Astrocyte (in vitro differentiated cells and primary cell): Measurements from ENCODE around the gene GRK6. TPM values are rescaled to one million over a fixed set of nuclear protein-coding genes. Genes with fewer than 3 reads are reported as not detected.

Source experiments
- DNase-seq: peaks from one replicate; pipeline ENCODE4 v3.0.0-alpha.2; 2010; ENCODE audit warnings: low read depth
- FAIRE-seq: peaks from 2 replicates; lab custom pipeline; 2011; peaks lifted over from hg19 to GRCh38; lab: Jason Lieb, UNC
- H2AFZ ChIP-seq: 2 replicates; pipeline ENCODE4 v1.6.0; 2012; ENCODE audit warnings: low read depth, low read length, inconsistent platforms
- H3K27ac ChIP-seq: 2 replicates; pipeline ENCODE4 v1.5.1; 2011; ENCODE audit warnings: low read depth, low read length, inconsistent platforms
- H3K27me3 ChIP-seq: 2 replicates; pipeline ENCODE4 v1.6.0; 2011; ENCODE audit warnings: low read length, inconsistent platforms; ENCODE audit not compliant: insufficient read depth
- H3K36me3 ChIP-seq: 2 replicates; pipeline ENCODE4 v1.5.1; 2011; ENCODE audit warnings: low read length, inconsistent platforms; ENCODE audit not compliant: insufficient read depth
- H3K4me1 ChIP-seq: 2 replicates; pipeline ENCODE4 v1.5.1; 2011; ENCODE audit warnings: low read length, inconsistent platforms; ENCODE audit not compliant: insufficient read depth
- H3K4me2 ChIP-seq: 2 replicates; pipeline ENCODE4 v1.6.0; 2012; ENCODE audit warnings: low read length, inconsistent platforms
- H3K4me3 ChIP-seq: 2 replicates; pipeline ENCODE4 v1.5.1; 2011; ENCODE audit warnings: low read depth, mild to moderate bottlenecking, low read length, inconsistent platforms; ENCODE audit not compliant: insufficient read depth
- H3K79me2 ChIP-seq: 2 replicates; pipeline ENCODE4 v1.6.0; 2012; ENCODE audit warnings: mild to moderate bottlenecking, low read length, inconsistent platforms; ENCODE audit not compliant: insufficient read depth
- H3K9ac ChIP-seq: 2 replicates; pipeline ENCODE4 v1.6.0; 2012; ENCODE audit warnings: mild to moderate bottlenecking, low read length, inconsistent platforms
- H3K9me3 ChIP-seq: 2 replicates; pipeline ENCODE4 v1.5.1; 2012; ENCODE audit warnings: low read depth, mild to moderate bottlenecking, low read length, inconsistent platforms; ENCODE audit not compliant: insufficient read depth
- H4K20me1 ChIP-seq: 2 replicates; pipeline ENCODE4 v1.6.0; 2012; ENCODE audit warnings: low read length, inconsistent platforms; ENCODE audit not compliant: insufficient read depth
- H3K27ac Mint-ChIP-seq: one replicate; pipeline ENCODE4 v1.8.0; 2021; ENCODE audit warnings: mild to moderate bottlenecking, mixed read lengths; ENCODE audit not compliant: unreplicated experiment
- H3K27me3 Mint-ChIP-seq: one replicate; pipeline ENCODE4 v1.8.0; 2021; ENCODE audit warnings: low read depth, mixed read lengths; ENCODE audit not compliant: unreplicated experiment
- H3K36me3 Mint-ChIP-seq: one replicate; pipeline ENCODE4 v1.8.0; 2021; ENCODE audit warnings: low read depth, mixed read lengths; ENCODE audit not compliant: unreplicated experiment
- H3K4me1 Mint-ChIP-seq: one replicate; pipeline ENCODE4 v1.8.0; 2021; ENCODE audit warnings: low read depth, mixed read lengths; ENCODE audit not compliant: unreplicated experiment
- H3K4me3 Mint-ChIP-seq: one replicate; pipeline ENCODE4 v1.8.0; 2021; ENCODE audit warnings: mild to moderate bottlenecking, moderate library complexity, mixed read lengths; ENCODE audit not compliant: unreplicated experiment
- H3K9me3 Mint-ChIP-seq: one replicate; pipeline ENCODE4 v1.8.0; 2021; ENCODE audit warnings: mild to moderate bottlenecking, mixed read lengths; ENCODE audit not compliant: unreplicated experiment
- EZH2 ChIP-seq: IDR thresholded peaks from 2 replicates; pipeline ENCODE4 v1.6.1; 2012; ENCODE audit warnings: mild to moderate bottlenecking, low read length, inconsistent platforms; ENCODE audit not compliant: insufficient read depth
- total RNA-seq: library from RNA; stranded (reverse); gene quantifications from 2 replicates; pipeline ENCODE4 v1.2.1, GENCODE V29; 2021
- TF ChIP-seq, protein P1 (sequence below): IDR thresholded peaks from 2 replicates; pipeline ENCODE4 v1.5.1; 2011; ENCODE audit warnings: low read depth, mild to moderate bottlenecking, inconsistent platforms, low read length, moderate library complexity; ENCODE audit not compliant: insufficient read depth

Gene GRK6
- total RNA-seq, 1 donor from 2014 or later = 25.9 TPM

DNA sequence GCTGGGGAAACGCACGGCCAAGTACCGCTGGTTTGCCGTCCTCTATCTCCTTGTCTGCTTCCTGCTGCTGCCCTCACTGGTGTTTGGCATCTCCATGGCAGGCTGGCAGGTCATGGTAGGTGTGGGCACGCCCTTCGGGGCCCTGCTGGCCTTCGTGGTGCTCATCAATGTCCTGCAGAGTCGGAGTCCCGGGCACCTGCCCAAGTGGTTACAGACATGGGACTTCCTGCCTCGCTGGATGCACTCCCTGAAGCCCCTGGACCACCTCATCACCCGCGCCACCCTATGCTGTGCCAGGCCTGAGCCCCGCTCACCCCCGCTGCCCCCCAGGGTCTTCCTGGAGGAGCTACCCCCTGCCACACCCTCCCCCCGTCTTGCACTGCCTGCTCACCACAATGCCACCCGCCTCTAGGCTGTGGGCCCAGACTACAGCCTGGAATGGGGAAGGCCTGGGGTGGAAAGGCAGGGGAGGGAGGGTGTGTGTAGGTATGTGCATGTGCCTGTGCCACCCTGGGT is 28.5 kb upstream of the GRK6 start:
- TF ChIP-seq, protein P1, sequence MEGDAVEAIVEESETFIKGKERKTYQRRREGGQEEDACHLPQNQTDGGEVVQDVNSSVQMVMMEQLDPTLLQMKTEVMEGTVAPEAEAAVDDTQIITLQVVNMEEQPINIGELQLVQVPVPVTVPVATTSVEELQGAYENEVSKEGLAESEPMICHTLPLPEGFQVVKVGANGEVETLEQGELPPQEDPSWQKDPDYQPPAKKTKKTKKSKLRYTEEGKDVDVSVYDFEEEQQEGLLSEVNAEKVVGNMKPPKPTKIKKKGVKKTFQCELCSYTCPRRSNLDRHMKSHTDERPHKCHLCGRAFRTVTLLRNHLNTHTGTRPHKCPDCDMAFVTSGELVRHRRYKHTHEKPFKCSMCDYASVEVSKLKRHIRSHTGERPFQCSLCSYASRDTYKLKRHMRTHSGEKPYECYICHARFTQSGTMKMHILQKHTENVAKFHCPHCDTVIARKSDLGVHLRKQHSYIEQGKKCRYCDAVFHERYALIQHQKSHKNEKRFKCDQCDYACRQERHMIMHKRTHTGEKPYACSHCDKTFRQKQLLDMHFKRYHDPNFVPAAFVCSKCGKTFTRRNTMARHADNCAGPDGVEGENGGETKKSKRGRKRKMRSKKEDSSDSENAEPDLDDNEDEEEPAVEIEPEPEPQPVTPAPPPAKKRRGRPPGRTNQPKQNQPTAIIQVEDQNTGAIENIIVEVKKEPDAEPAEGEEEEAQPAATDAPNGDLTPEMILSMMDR = no peak
- TF ChIP-seq EZH2 = no peak
- H3K27me3 ChIP-seq = peaks cover 40% of the 10 kb centered on the region
- H3K9ac ChIP-seq = no peak overlapping the region
- H3K27ac ChIP-seq = no peak overlapping the region
- Mint-ChIP-seq H3K27ac (no peak overlapping the region), H3K9me3 (no peaks in the 10 kb centered on the region), H3K4me1 (no peaks in the 10 kb centered on the region), H3K4me3 (no peak overlapping the region), H3K36me3 (no peaks in the 10 kb centered on the region), H3K27me3 (peaks cover 52% of the 10 kb centered on the region)
- H3K36me3 ChIP-seq = no peaks in the 10 kb centered on the region
- H3K9me3 ChIP-seq = no peaks in the 10 kb centered on the region
- no peaks in the 10 kb centered on the region for H4K20me1 ChIP-seq
- H3K79me2 ChIP-seq = no peaks in the 10 kb centered on the region
- H3K4me3 ChIP-seq = no peak overlapping the region
- DNase-seq = no peak
- no peak for FAIRE-seq
- H3K4me2 ChIP-seq = no peak overlapping the region
- H3K4me1 ChIP-seq = peaks cover 15% of the 10 kb centered on the region
- H2AFZ ChIP-seq = no peak overlapping the region

DNA sequence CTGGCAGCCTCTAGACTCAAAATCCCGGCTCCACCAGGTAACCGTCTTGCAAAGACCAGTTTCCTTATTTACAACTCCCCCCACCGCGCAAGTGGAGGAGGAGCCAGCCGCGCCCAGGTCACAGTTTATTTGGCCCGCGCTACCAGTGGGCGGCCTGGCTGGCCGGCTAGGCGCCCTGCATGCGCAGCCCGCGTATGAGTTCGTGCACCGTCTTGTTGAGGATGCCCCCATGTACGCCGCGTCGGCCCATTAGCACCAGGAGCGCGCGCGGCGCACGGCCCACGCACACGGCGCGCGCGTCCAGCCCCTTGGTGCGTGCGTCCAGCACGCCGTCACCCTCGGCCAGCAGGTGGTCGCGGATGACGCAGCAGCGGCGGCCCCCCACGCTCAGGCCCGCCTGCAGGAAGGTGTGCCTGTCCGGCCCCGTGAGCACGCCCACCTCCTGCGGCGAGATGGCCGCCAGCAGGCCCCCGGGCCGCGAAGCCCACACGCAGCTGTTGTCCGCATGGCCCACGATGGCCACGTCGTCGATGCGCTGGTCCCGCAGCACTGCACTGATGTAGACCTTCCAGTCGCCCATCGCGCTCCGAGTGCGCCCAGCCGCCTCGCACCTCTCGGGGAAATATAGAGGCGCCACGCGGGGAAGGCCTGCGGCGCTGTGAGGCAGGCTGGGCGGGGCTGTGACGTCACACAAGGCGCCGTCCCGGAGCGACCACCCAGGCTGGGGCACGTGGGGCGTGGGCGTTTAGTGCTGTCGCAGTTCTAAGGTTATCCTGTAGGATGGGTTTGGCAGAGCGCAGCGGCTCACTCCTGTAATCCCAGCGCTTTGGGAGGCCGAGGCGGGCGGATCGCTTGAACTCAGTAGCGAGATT is 26.2 kb upstream of the GRK6 start, which contains the start of gene PFN3:
Gene PFN3 (minus strand): TSS at position 665 of the 872 bp plus-strand sequence. CDS start 85 bp downstream, at position 580.
- Mint-ChIP-seq H3K9me3 (no peaks in the 10 kb centered on the region), H3K27ac (no peak within 1 kb of the TSS), H3K4me1 (no peaks in the 10 kb centered on the region), H3K27me3 (peaks cover 43% of the 10 kb centered on the region), H3K4me3 (no peak within 1 kb of the TSS), H3K36me3 (no peaks in the 10 kb centered on the region)
- H2AFZ ChIP-seq = peak within 1 kb of the TSS; percentile 55
- no peaks in the 10 kb centered on the region for H3K79me2 ChIP-seq
- H3K4me1 ChIP-seq = peaks cover 30% of the 10 kb centered on the region
- no peak for DNase-seq
- H4K20me1 ChIP-seq = no peaks in the 10 kb centered on the region
- H3K36me3 ChIP-seq = no peaks in the 10 kb centered on the region
- H3K4me2 ChIP-seq = peak within 1 kb of the TSS; percentile 45
- no peak within 1 kb of the TSS for H3K9ac ChIP-seq
- no peaks in the 10 kb centered on the region for H3K9me3 ChIP-seq
- FAIRE-seq = no peak
- no peak within 1 kb of the TSS for H3K27ac ChIP-seq
- peaks cover 44% of the 10 kb centered on the region for H3K27me3 ChIP-seq
- peak; percentile 79 for TF ChIP-seq EZH2
- TF ChIP-seq, protein P1 = no peak
- no peak within 1 kb of the TSS for H3K4me3 ChIP-seq
